A673 (cell line): ENCODE data around the gene DAPK1. TPM values are rescaled to one million over a fixed set of nuclear protein-coding genes. Genes with fewer than 3 reads are reported as not detected.
A peak's percentile ranks its signal among the peaks of the same experiment; 100 is the strongest.

ENCODE experiments used
- BruUV-seq: library from RNA; stranded (reverse); fragments of 400-500 nt; replicated peaks from 2 replicates; lab custom pipeline; 2021; lab: Mats Ljungman, UMichigan
- CTCF ChIA-PET: fragments of 300-600 bp; sonication (Branson Sonifier 250); formaldehyde crosslinking; loops from one replicate; lab custom pipeline; 2022; ENCODE audit warnings: antibody characterized with exemption; lab: Charles Lee
- POLR2A ChIA-PET: fragments of 300-600 bp; sonication (Branson Sonifier 250); formaldehyde crosslinking; loops from one replicate; lab custom pipeline; 2022; ENCODE audit warnings: antibody characterized with exemption; ENCODE audit not compliant: low non-redundant PET; lab: Charles Lee
- DNase-seq: peaks from one replicate; pipeline ENCODE4 v3.0.0-alpha.2; 2015; ENCODE audit warnings: low spot score
- H3K27ac ChIP-seq: fragments of 200-600 bp; sonication (generic); 2 replicates; pipeline ENCODE4 v1.5.1; 2016; ENCODE audit warnings: mixed run types, low read depth, mild to moderate bottlenecking, mixed read lengths, antibody characterized with exemption, low read length; ENCODE audit not compliant: poor library complexity, severe bottlenecking
- H3K27me3 ChIP-seq: fragments of 200-600 bp; sonication (generic); replicated peaks from 2 replicates; pipeline ENCODE4 v1.6.1; 2017; ENCODE audit warnings: mixed run types, low read depth, mild to moderate bottlenecking, mixed read lengths, antibody characterized with exemption, low read length; ENCODE audit not compliant: insufficient read depth, poor library complexity
- H3K36me3 ChIP-seq: fragments of 200-600 bp; sonication (generic); 2 replicates; pipeline ENCODE4 v1.6.1; 2016; ENCODE audit warnings: mixed run types, mild to moderate bottlenecking, mixed read lengths, antibody characterized with exemption, low read length; ENCODE audit not compliant: insufficient read depth, poor library complexity, severe bottlenecking
- H3K4me1 ChIP-seq: fragments of 200-600 bp; sonication (generic); 2 replicates; pipeline ENCODE4 v1.6.1; 2017; ENCODE audit warnings: mixed run types, mild to moderate bottlenecking, mixed read lengths, antibody characterized with exemption, low read length; ENCODE audit not compliant: insufficient read depth, poor library complexity, severe bottlenecking
- H3K4me3 ChIP-seq: fragments of 200-600 bp; sonication (generic); 2 replicates; pipeline ENCODE4 v1.5.1; 2016; ENCODE audit warnings: low read depth, mixed run types, mild to moderate bottlenecking, mixed read lengths, low read length; ENCODE audit not compliant: poor library complexity, severe bottlenecking
- H3K9me3 ChIP-seq: fragments of 200-600 bp; sonication (generic); 2 replicates; pipeline ENCODE4 v1.6.1; 2016; ENCODE audit warnings: mixed run types, low read depth, mild to moderate bottlenecking, mixed read lengths, antibody characterized with exemption, low read length; ENCODE audit not compliant: poor library complexity, severe bottlenecking
- EZH2 ChIP-seq: fragments of 200-600 bp; sonication (generic); IDR thresholded peaks from 2 replicates; pipeline ENCODE4 v1.6.1; 2017; ENCODE audit warnings: borderline replicate concordance, low read depth, mild to moderate bottlenecking, mixed read lengths, antibody characterized with exemption, low read length; ENCODE audit not compliant: poor library complexity, severe bottlenecking
- intact Hi-C: fragments of 100-400 bp; cut with micrococcal nuclease; formaldehyde crosslinking; loops from one replicate; pipeline ENCODE4 v1.10.0; 2022; ENCODE audit not compliant: unreplicated experiment
- total RNA-seq: library from RNA; stranded (reverse); gene quantifications from 2 replicates; pipeline ENCODE4 v1.2.3, GENCODE V29; 2021
- TF ChIP-seq, protein P1 (sequence below): fragments of 300-800, 200-600 bp; sonication (generic); conservative IDR thresholded peaks from 2 replicates; pipeline ENCODE4 v1.5.1; 2017; ENCODE audit warnings: low read depth, mild to moderate bottlenecking, antibody characterized with exemption, low read length, moderate library complexity, mixed read lengths

DAPK1 gene
- total RNA-seq, 1 experiment from 2014 or later = 380 TPM

DNA sequence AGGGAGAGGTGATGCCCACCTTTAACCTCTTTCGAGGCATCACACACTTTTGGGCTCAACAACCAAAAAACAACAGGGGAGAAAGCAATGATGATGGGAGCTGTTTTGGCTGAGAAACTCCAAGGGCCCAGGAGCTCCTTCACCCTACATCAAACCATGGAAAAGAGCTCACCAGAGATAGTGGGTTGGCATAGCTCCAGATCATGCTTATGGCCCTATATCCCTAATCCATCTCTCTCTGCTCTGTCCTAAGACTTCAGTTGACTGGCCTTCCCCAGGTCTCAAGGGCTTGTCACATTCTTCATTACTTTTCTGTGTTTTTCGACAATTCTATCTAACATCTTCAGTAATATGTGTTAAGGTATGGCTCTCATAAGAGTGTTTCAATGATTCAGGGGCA, 222.5 kb downstream of the DAPK1 start:
- Histone ChIP-seq H3K27ac (no peak overlapping the region), H3K4me3 (no peak overlapping the region), H3K4me1 (peaks cover 5% of the 10 kb centered on the region), H3K27me3 (no peaks in the 10 kb centered on the region), H3K9me3 (no peaks in the 10 kb centered on the region), H3K36me3 (no peaks in the 10 kb centered on the region)
- intact Hi-C loops = no loop called here
- TF ChIP-seq, protein P1, sequence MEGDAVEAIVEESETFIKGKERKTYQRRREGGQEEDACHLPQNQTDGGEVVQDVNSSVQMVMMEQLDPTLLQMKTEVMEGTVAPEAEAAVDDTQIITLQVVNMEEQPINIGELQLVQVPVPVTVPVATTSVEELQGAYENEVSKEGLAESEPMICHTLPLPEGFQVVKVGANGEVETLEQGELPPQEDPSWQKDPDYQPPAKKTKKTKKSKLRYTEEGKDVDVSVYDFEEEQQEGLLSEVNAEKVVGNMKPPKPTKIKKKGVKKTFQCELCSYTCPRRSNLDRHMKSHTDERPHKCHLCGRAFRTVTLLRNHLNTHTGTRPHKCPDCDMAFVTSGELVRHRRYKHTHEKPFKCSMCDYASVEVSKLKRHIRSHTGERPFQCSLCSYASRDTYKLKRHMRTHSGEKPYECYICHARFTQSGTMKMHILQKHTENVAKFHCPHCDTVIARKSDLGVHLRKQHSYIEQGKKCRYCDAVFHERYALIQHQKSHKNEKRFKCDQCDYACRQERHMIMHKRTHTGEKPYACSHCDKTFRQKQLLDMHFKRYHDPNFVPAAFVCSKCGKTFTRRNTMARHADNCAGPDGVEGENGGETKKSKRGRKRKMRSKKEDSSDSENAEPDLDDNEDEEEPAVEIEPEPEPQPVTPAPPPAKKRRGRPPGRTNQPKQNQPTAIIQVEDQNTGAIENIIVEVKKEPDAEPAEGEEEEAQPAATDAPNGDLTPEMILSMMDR = no peak
- TF ChIP-seq EZH2 = no peak
- ChIA-PET POLR2A (no interaction called here), CTCF (no interaction called here)
- no TSS peak for BruUV-seq
- DNase-seq = no peak

DNA sequence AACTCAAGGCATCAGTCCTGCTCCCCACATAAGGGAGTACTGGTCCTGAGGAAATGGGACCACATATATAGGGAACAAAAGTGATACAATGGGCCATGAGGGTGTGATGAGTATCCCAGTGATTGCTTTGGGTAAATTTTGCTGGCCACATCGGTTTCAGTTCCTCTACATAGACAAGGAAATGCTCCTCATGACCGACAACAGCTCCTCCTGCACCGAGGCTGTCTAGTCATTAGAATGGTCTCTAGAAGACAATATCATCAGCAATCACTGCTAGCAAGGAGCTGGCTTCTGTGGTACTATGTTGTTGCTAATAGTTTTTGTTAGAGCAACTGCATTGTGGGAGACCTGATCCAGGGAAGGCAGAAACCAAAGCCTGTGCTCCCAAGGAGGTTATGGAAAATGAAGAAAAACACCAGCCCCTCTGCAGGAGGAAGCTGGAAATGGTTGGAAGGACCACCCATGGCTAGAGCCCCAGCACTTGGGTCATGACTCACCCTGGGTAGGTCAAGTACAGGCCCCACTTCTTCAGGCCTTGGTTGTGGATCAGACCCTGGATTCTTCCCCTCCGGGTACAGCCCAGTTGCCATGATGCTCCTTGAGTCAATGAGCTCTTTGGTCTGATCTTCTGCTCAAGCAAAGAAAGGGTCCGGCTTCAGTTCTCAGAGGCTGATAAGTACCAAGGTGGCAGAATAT, 224.9 kb downstream of the DAPK1 start:
- no TSS peak for BruUV-seq
- POLR2A ChIA-PET = no interaction called here
- CTCF ChIA-PET = no interaction called here

DNA sequence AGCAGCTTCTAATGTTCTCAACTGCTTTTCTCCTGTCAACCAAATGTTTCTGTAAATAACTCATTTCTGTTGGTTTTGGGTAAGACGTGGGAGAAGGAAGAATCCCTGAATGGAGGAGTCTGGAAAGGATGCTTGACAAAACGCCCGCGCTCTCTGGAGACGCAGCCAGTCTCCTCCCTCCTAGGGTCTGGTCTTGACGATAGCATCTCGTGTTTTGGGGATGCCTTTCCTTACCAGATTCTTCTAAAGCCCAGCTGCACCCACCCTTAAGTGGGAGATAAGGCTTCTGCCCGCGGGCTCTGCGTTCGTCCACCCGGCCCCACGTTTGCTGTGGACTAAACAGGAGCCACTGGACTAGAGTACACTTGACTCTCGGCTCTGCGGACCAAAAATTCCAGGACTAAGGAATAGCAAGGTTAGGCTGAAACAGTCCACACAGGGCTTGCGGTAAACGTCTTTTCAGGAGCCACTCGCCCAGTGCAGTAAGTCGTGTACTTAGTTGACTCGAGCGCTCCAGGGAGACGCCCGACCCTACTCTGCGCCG, 227.8 kb downstream of the DAPK1 start:
- Histone ChIP-seq H3K9me3 (no peaks in the 10 kb centered on the region), H3K27me3 (no peaks in the 10 kb centered on the region), H3K4me3 (peak overlapping the region; percentile 77), H3K36me3 (no peaks in the 10 kb centered on the region), H3K4me1 (peaks cover 6% of the 10 kb centered on the region), H3K27ac (no peak overlapping the region)
- DNase-seq = peak; percentile 41
- ChIA-PET POLR2A (no interaction called here), CTCF (no interaction called here)
- TF ChIP-seq EZH2 = no peak
- TF ChIP-seq, protein P1 = no peak
- intact Hi-C loops = no loop called here
- no TSS peak for BruUV-seq

More for the DNA sequence above, 224.9 kb downstream of the DAPK1 start:
- Histone ChIP-seq H3K4me3 (no peak overlapping the region), H3K9me3 (no peaks in the 10 kb centered on the region), H3K36me3 (no peaks in the 10 kb centered on the region), H3K27ac (no peak overlapping the region), H3K27me3 (no peaks in the 10 kb centered on the region), H3K4me1 (peaks cover 6% of the 10 kb centered on the region)
- TF ChIP-seq, protein P1 = no peak
- TF ChIP-seq EZH2 = no peak
- intact Hi-C loops = no loop called here
- DNase-seq = no peak
